ENCODE results near the gene CHRNB1.

The CHRNB1 gene

DNA sequence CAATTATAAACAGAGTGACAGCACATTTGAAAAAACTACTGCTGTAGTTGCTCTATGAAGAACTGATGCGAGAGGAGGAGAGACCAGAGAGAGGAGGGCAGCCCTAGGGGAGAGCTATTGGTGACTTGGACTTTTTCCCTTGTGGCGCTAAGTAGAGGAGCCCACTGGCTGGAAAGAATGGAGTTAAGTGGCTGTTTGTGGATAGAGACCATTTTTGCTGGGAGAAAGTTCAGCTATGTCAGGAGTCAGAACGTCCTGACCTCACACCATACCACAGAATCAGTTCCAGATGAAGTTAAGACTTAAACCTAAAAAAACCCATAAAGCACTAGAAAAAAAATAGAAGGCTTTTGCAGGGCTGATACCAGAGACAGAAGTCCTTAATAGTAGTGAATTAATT, 41.3 kb downstream of the CHRNB1 start:
- no peak for DNase-seq
- ATAC-seq (ENCODE audit: insufficient read depth, low read depth): no peak
- Histone ChIP-seq H3K4me3 (ENCODE audit: low read depth in 1 of 2, low read length in 2 of 2) (peak overlapping the region in 1 of 2 experiments; percentile 70; a peak in 3 of 4 replicates), H3K9me3 (ENCODE audit: insufficient read depth, low read length, severe bottlenecking) (no peaks in the 10 kb centered on the region), H3K9ac (ENCODE audit: low read depth, low read length) (peak overlapping the region; percentile 98), H3K79me2 (ENCODE audit: insufficient read depth, low read length) (peaks cover 70% of the 10 kb centered on the region), H3K27ac (ENCODE audit: low read length) (peak overlapping the region; percentile 41; the same call in 1 of the 2 replicates), H3K27me3 (ENCODE audit: insufficient read depth, low read length, poor library complexity) (no peaks in the 10 kb centered on the region), H3K36me3 (ENCODE audit: insufficient read depth, low read length) (peaks cover 34% of the 10 kb centered on the region), H3K4me1 (ENCODE audit: insufficient read depth, low read length) (peaks cover 59% of the 10 kb centered on the region), H2AFZ (ENCODE audit: low read depth, low read length) (no peak overlapping the region), H3K4me2 (ENCODE audit: insufficient read depth, low read length) (peak overlapping the region; percentile 80), H4K20me1 (ENCODE audit: insufficient read depth, low read length) (peaks cover 57% of the 10 kb centered on the region)
- TF ChIP-seq, protein P1, sequence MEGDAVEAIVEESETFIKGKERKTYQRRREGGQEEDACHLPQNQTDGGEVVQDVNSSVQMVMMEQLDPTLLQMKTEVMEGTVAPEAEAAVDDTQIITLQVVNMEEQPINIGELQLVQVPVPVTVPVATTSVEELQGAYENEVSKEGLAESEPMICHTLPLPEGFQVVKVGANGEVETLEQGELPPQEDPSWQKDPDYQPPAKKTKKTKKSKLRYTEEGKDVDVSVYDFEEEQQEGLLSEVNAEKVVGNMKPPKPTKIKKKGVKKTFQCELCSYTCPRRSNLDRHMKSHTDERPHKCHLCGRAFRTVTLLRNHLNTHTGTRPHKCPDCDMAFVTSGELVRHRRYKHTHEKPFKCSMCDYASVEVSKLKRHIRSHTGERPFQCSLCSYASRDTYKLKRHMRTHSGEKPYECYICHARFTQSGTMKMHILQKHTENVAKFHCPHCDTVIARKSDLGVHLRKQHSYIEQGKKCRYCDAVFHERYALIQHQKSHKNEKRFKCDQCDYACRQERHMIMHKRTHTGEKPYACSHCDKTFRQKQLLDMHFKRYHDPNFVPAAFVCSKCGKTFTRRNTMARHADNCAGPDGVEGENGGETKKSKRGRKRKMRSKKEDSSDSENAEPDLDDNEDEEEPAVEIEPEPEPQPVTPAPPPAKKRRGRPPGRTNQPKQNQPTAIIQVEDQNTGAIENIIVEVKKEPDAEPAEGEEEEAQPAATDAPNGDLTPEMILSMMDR (IDR thresholded peaks at IDR 0.05; ENCODE audit: borderline replicate concordance, extremely low read depth, low read length, poor library complexity, severe bottlenecking): no peak
- TF ChIP-seq EZH2 (IDR thresholded peaks at IDR 0.05; ENCODE audit: borderline replicate concordance, low read depth, low read length, severe bottlenecking): no peak

- no peak for TF ChIP-seq EZH2 (IDR thresholded peaks at IDR 0.05; ENCODE audit: borderline replicate concordance, low read depth, low read length, severe bottlenecking)
- TF ChIP-seq, protein P1 (IDR thresholded peaks at IDR 0.05; ENCODE audit: borderline replicate concordance, extremely low read depth, low read length, poor library complexity, severe bottlenecking): no peak
- Histone ChIP-seq H3K27me3 (ENCODE audit: insufficient read depth, low read length, poor library complexity) (no peaks in the 10 kb centered on the region), H2AFZ (ENCODE audit: low read depth, low read length) (no peak overlapping the region), H3K4me3 (ENCODE audit: low read depth in 1 of 2, low read length in 2 of 2) (no peak overlapping the region), H3K4me1 (ENCODE audit: insufficient read depth, low read length) (peaks cover 52% of the 10 kb centered on the region), H3K4me2 (ENCODE audit: insufficient read depth, low read length) (peak overlapping the region; percentile 47; the same call in 1 of the 2 replicates), H3K27ac (ENCODE audit: low read length) (no peak overlapping the region), H3K79me2 (ENCODE audit: insufficient read depth, low read length) (peaks cover 99% of the 10 kb centered on the region), H4K20me1 (ENCODE audit: insufficient read depth, low read length) (peaks cover 87% of the 10 kb centered on the region), H3K9ac (ENCODE audit: low read depth, low read length) (no peak overlapping the region), H3K9me3 (ENCODE audit: insufficient read depth, low read length, severe bottlenecking) (no peaks in the 10 kb centered on the region), H3K36me3 (ENCODE audit: insufficient read depth, low read length) (peaks cover 52% of the 10 kb centered on the region)
- DNase-seq (no peak), ATAC-seq (ENCODE audit: insufficient read depth, low read depth) (no peak)
Measured at GRCh38 chr17:7490144-7490543, 45.3 kb downstream of the CHRNB1 start.

GRCh38 chr17:7491583-7491982, 46.7 kb downstream of the CHRNB1 start:
- Histone ChIP-seq H3K27ac (ENCODE audit: low read length) (no peak overlapping the region), H3K9ac (ENCODE audit: low read depth, low read length) (no peak overlapping the region), H3K79me2 (ENCODE audit: insufficient read depth, low read length) (peaks cover 99% of the 10 kb centered on the region), H3K4me1 (ENCODE audit: insufficient read depth, low read length) (peaks cover 39% of the 10 kb centered on the region), H3K36me3 (ENCODE audit: insufficient read depth, low read length) (peaks cover 59% of the 10 kb centered on the region), H3K27me3 (ENCODE audit: insufficient read depth, low read length, poor library complexity) (no peaks in the 10 kb centered on the region), H3K9me3 (ENCODE audit: insufficient read depth, low read length, severe bottlenecking) (no peaks in the 10 kb centered on the region), H3K4me3 (ENCODE audit: low read depth in 1 of 2, low read length in 2 of 2) (no peak overlapping the region), H4K20me1 (ENCODE audit: insufficient read depth, low read length) (peaks cover 90% of the 10 kb centered on the region), H2AFZ (ENCODE audit: low read depth, low read length) (no peak overlapping the region), H3K4me2 (ENCODE audit: insufficient read depth, low read length) (peak overlapping the region; percentile 4; the same call in 1 of the 2 replicates)
- DNase-seq (no peak), ATAC-seq (ENCODE audit: insufficient read depth, low read depth) (no peak)
- no peak for TF ChIP-seq EZH2 (IDR thresholded peaks at IDR 0.05; ENCODE audit: borderline replicate concordance, low read depth, low read length, severe bottlenecking)
- TF ChIP-seq, protein P1 (IDR thresholded peaks at IDR 0.05; ENCODE audit: borderline replicate concordance, extremely low read depth, low read length, poor library complexity, severe bottlenecking): no peak
